NCI-H1417 treated with DMSO at 0.1 percent for 48 hours (cell line): ENCODE results near the gene TCF12.
A peak's percentile ranks its signal among the peaks of the same experiment; 100 is the strongest.
"Not testable (repeated sequence)": the region's sequence is repeated elsewhere in the genome, so short reads cannot be mapped to it uniquely, and the experiment has no call there.

Source experiments
- DNase-seq: peaks from one replicate; lab custom pipeline; 2025; lab: John Stamatoyannopoulos, UW

Gene TCF12

GRCh38 chr15:57138349-57138788 lies 219.9 kb downstream of the TCF12 start:
- DNase-seq = no peak

GRCh38 chr15:57143511-57144078 lies 225.2 kb downstream of the TCF12 start:
- DNase-seq = no peak

GRCh38 chr15:57144448-57144847 lies 226.0 kb downstream of the TCF12 start:
- no peak for DNase-seq

- DNase-seq = peak; percentile 60
Measured at GRCh38 chr15:57146506-57147201, 228.2 kb downstream of the TCF12 start.

- no peak for DNase-seq
Measured at GRCh38 chr15:57147621-57148020, 229.2 kb downstream of the TCF12 start.

GRCh38 chr15:57148262-57148661 lies 229.8 kb downstream of the TCF12 start:
- DNase-seq = no peak

- DNase-seq = no peak
Measured at GRCh38 chr15:57149196-57149595, 230.8 kb downstream of the TCF12 start.

GRCh38 chr15:57150066-57150865 lies 231.8 kb downstream of the TCF12 start:
- no peak for DNase-seq

- DNase-seq = not testable (repeated sequence)
Measured at GRCh38 chr15:57150866-57151203, 232.4 kb downstream of the TCF12 start.

- DNase-seq = no peak
Measured at GRCh38 chr15:57152133-57152532, 233.7 kb downstream of the TCF12 start.

GRCh38 chr15:57152666-57153539 lies 234.5 kb downstream of the TCF12 start:
- no peak for DNase-seq

GRCh38 chr15:57156210-57156884 lies 237.9 kb downstream of the TCF12 start:
- DNase-seq = no peak

GRCh38 chr15:57158589-57158988 lies 240.1 kb downstream of the TCF12 start:
- no peak for DNase-seq

GRCh38 chr15:57158997-57159668 lies 240.7 kb downstream of the TCF12 start:
- peak; percentile 60 for DNase-seq

- no peak for DNase-seq
Measured at GRCh38 chr15:57159767-57160166, 241.3 kb downstream of the TCF12 start.

- no peak for DNase-seq
Measured at GRCh38 chr15:57160823-57161560, 242.5 kb downstream of the TCF12 start.

GRCh38 chr15:57164251-57164650 lies 245.8 kb downstream of the TCF12 start:
- DNase-seq = not testable (repeated sequence)

- DNase-seq = no peak
Measured at GRCh38 chr15:57165992-57166391, 247.5 kb downstream of the TCF12 start.

GRCh38 chr15:57167821-57168395 lies 249.5 kb downstream of the TCF12 start:
- DNase-seq = no peak

- no peak for DNase-seq
Measured at GRCh38 chr15:57169643-57170042, 251.2 kb downstream of the TCF12 start.
